ENCODE results near the gene MAN1A1. TPM values are rescaled to one million over a fixed set of nuclear protein-coding genes. Genes with fewer than 3 reads are reported as not detected.

The MAN1A1 gene
- total and polyA plus RNA-seq, 2 experiments from 2014 or later: 2.0 to 8.7 TPM

- Mint-ChIP-seq H3K27ac (no peak overlapping the region), H3K27me3 (ENCODE audit: insufficient read depth, low read depth, poor library complexity) (no peaks in the 10 kb centered on the region), H3K36me3 (ENCODE audit: low read depth) (no peaks in the 10 kb centered on the region), H3K4me3 (no peak overlapping the region), H3K4me1 (no peaks in the 10 kb centered on the region), H3K9me3 (peaks cover 4% of the 10 kb centered on the region; the same call in 2 of the 3 replicates)
- H3K27ac ChIP-seq (ENCODE audit: low read depth): no peak overlapping the region
- ATAC-seq (no peak), DNase-seq (ENCODE audit: low spot score) (no peak)
- no peaks in the 10 kb centered on the region for H3F3A ChIP-seq (replicated peaks; ENCODE audit: low read depth)
- H4K20me1 ChIP-seq (replicated peaks; ENCODE audit: insufficient read depth): no peaks in the 10 kb centered on the region
- peaks cover 10% of the 10 kb centered on the region for H3K9me2 ChIP-seq (ENCODE audit: insufficient read depth)
- no peaks in the 10 kb centered on the region for H3K36me3 ChIP-seq (ENCODE audit: insufficient read depth)
- no peak overlapping the region for H2AFZ ChIP-seq
- no peak overlapping the region for H3K4me2 ChIP-seq
- H3K4me1 ChIP-seq (ENCODE audit: insufficient read depth): peaks cover 4% of the 10 kb centered on the region; the same call in 1 of the 2 replicates
- no peak overlapping the region for H3K4me3 ChIP-seq
- no peak for TF ChIP-seq EZH2phosphoT487 (IDR thresholded peaks at IDR 0.05; ENCODE audit: unreplicated experiment)
- TF ChIP-seq ZNF114 (CRISPR knock-in tag; IDR thresholded peaks at IDR 0.05): no peak
- TF ChIP-seq ETS1 (IDR thresholded peaks at IDR 0.05): no peak
- TF ChIP-seq, protein P1, sequence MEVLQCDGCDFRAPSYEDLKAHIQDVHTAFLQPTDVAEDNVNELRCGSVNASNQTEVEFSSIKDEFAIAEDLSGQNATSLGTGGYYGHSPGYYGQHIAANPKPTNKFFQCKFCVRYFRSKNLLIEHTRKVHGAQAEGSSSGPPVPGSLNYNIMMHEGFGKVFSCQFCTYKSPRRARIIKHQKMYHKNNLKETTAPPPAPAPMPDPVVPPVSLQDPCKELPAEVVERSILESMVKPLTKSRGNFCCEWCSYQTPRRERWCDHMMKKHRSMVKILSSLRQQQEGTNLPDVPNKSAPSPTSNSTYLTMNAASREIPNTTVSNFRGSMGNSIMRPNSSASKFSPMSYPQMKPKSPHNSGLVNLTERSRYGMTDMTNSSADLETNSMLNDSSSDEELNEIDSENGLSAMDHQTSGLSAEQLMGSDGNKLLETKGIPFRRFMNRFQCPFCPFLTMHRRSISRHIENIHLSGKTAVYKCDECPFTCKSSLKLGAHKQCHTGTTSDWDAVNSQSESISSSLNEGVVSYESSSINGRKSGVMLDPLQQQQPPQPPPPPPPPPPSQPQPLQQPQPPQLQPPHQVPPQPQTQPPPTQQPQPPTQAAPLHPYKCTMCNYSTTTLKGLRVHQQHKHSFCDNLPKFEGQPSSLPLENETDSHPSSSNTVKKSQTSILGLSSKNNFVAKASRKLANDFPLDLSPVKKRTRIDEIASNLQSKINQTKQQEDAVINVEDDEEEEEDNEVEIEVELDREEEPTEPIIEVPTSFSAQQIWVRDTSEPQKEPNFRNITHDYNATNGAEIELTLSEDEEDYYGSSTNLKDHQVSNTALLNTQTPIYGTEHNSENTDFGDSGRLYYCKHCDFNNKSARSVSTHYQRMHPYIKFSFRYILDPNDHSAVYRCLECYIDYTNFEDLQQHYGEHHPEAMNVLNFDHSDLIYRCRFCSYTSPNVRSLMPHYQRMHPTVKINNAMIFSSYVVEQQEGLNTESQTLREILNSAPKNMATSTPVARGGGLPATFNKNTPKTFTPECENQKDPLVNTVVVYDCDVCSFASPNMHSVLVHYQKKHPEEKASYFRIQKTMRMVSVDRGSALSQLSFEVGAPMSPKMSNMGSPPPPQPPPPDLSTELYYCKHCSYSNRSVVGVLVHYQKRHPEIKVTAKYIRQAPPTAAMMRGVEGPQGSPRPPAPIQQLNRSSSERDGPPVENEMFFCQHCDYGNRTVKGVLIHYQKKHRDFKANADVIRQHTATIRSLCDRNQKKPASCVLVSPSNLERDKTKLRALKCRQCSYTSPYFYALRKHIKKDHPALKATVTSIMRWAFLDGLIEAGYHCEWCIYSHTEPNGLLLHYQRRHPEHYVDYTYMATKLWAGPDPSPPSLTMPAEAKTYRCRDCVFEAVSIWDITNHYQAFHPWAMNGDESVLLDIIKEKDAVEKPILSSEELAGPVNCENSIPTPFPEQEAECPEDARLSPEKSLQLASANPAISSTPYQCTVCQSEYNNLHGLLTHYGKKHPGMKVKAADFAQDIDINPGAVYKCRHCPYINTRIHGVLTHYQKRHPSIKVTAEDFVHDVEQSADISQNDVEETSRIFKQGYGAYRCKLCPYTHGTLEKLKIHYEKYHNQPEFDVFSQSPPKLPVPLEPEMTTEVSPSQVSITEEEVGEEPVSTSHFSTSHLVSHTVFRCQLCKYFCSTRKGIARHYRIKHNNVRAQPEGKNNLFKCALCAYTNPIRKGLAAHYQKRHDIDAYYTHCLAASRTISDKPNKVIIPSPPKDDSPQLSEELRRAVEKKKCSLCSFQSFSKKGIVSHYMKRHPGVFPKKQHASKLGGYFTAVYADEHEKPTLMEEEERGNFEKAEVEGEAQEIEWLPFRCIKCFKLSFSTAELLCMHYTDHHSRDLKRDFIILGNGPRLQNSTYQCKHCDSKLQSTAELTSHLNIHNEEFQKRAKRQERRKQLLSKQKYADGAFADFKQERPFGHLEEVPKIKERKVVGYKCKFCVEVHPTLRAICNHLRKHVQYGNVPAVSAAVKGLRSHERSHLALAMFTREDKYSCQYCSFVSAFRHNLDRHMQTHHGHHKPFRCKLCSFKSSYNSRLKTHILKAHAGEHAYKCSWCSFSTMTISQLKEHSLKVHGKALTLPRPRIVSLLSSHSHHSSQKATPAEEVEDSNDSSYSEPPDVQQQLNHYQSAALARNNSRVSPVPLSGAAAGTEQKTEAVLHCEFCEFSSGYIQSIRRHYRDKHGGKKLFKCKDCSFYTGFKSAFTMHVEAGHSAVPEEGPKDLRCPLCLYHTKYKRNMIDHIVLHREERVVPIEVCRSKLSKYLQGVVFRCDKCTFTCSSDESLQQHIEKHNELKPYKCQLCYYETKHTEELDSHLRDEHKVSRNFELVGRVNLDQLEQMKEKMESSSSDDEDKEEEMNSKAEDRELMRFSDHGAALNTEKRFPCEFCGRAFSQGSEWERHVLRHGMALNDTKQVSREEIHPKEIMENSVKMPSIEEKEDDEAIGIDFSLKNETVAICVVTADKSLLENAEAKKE (CRISPR knock-in tag; IDR thresholded peaks at IDR 0.05): no peak
- TF ChIP-seq ZNF331 (CRISPR knock-in tag; IDR thresholded peaks at IDR 0.05; ENCODE audit: low read depth): no peak
- no peak for TF ChIP-seq CREB1 (CRISPR knock-in tag; IDR thresholded peaks at IDR 0.05; ENCODE audit: low read depth)
- TF ChIP-seq NANOG (IDR thresholded peaks at IDR 0.05; ENCODE audit: borderline replicate concordance): no peak
- TF ChIP-seq CTCF (conservative IDR thresholded peaks at IDR 0.05; ENCODE audit: low read depth in 2 of 2): no peak
- no peak for TF ChIP-seq EZH2 (IDR thresholded peaks at IDR 0.05; ENCODE audit: low read depth, unreplicated experiment)
- no peak for TF ChIP-seq STAT1 (IDR thresholded peaks at IDR 0.05; ENCODE audit: unreplicated experiment)
- TF ChIP-seq REST (IDR thresholded peaks at IDR 0.05; ENCODE audit: unreplicated experiment): no peak
- no peaks in the 10 kb centered on the region for H3K27me3 ChIP-seq (ENCODE audit: insufficient read depth)
- H3K79me2 ChIP-seq (replicated peaks; ENCODE audit: insufficient read depth): no peaks in the 10 kb centered on the region
Measured at GRCh38 chr6:119361209-119361608, 11.6 kb upstream of the MAN1A1 start.
